Activated T-cell treated with anti-CD3 and anti-CD28 coated beads for 1 hour (primary cell): ENCODE results near the gene KRTAP9-1.
"Not testable (repeated sequence)": the region's sequence is repeated elsewhere in the genome, so short reads cannot be mapped to it uniquely, and the experiment has no call there.

ENCODE experiments used
- DNase-seq: peaks from one replicate; pipeline ENCODE4 v3.0.0-alpha.2; 2020; ENCODE audit warnings: low read depth

KRTAP9-1 gene

DNA sequence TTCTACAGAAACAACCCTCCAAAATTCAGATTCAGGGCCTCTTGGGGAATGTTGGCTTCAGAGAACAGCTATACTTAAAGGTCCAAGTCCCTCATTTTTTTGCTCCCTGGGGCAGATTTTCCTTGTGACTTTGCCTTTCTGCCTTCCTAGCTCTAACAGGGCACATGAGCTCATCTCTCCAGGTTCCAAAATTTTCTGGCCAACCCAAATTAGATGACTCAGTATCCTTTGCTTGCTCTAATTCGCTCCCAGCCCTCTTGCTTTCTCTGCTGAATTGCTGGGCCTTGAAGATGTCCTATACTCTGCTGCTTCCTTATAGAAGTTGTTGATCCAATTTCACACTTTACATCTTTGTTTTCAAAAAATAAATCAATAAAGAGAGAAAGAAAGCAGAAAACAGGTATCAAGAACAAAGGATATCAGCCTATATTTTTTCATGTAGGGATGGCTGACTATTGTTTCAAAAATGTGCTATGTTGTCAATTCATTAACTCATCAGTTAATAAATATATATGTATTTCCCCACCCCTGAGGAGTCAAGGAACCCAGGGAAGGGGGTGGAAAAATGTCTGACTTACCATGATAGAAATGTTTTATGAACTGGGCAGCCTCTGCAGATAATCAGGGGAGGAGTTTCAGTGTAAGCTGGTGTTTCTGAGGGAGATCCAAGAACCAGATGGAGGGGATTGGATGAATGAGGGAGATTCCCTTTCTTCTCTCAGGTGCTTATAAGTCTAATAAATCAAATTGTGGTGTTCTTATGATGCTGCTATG is 10.7 kb upstream of the KRTAP9-1 start:
- DNase-seq, result no peak

GRCh38 chr17:41184480-41184961 is 5.2 kb upstream of the KRTAP9-1 start, which contains the start of gene KRTAP4-1:
Gene KRTAP4-1, minus strand, starts transcription at chr17:41184911. Its CDS starts 57 bp downstream, at chr17:41184854.
- DNase-seq, result no peak

DNA sequence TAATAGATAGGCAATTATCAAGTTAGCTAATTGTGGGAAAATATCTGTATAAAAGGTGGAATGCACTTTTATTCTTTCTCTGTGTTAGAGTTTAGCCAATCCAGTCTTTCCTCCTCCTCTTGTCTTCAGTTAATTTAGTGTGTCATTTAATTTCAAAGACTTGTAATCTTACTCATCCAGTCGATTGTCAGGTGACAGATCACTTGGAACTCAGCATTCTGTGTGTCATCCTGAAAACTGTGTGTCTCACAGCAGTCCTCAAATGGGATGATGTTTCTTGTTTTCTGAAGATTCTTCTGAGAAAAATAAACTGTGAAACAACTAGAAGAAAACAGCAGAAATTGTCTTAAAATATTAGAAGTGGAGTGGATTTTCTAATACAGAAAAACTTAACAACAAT is 4.7 kb upstream of the KRTAP9-1 start:
- DNase-seq, result no peak

GRCh38 chr17:41186872-41187271 is 2.8 kb upstream of the KRTAP9-1 start:
- no peak for DNase-seq

GRCh38 chr17:41190328-41190727 is 641 bp downstream of the KRTAP9-1 start:
- no peak for DNase-seq

GRCh38 chr17:41196068-41196467 is 6.4 kb downstream of the KRTAP9-1 start:
- DNase-seq, result no peak

DNA sequence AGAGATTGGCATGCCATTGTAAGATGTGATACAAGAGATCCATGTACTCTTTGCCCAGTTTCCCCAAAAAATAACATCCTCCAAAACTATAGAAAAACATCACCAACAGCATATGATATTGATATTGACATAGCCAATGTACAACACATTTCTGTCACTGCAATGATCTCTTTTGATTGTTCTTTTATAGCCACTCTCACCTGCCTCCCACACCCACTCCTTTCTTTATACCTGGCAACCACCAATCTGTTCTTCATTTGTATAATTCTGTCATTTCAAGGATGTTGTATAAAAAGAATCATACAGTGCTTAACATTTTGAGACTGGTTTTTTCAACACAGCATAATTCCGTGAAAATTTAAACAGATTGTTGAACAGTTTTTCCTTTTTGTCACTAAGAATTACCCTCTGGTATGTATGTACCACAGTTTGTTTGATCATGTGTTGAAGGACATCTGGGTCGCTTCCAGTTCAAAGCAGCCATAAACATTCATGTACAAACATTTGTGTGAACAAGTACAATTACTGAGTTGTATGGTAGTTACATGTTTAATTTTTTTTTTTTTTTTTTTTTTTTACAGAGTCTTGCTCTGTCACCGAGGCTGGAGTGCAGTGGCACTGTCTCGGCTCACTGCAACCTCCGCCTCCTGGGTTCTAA is 9.9 kb downstream of the KRTAP9-1 start:
- DNase-seq, result no peak

- no peak for DNase-seq
Measured at GRCh38 chr17:41211845-41212466, 22.3 kb downstream of the KRTAP9-1 start.

GRCh38 chr17:41212524-41213169 is 23.0 kb downstream of the KRTAP9-1 start:
- no peak for DNase-seq

- DNase-seq, result no peak
Measured at GRCh38 chr17:41215681-41216080, 26.0 kb downstream of the KRTAP9-1 start.

GRCh38 chr17:41223821-41224220 is 34.1 kb downstream of the KRTAP9-1 start:
- DNase-seq, result no peak

- no peak for DNase-seq
Measured at GRCh38 chr17:41226051-41226450, 36.4 kb downstream of the KRTAP9-1 start.

DNA sequence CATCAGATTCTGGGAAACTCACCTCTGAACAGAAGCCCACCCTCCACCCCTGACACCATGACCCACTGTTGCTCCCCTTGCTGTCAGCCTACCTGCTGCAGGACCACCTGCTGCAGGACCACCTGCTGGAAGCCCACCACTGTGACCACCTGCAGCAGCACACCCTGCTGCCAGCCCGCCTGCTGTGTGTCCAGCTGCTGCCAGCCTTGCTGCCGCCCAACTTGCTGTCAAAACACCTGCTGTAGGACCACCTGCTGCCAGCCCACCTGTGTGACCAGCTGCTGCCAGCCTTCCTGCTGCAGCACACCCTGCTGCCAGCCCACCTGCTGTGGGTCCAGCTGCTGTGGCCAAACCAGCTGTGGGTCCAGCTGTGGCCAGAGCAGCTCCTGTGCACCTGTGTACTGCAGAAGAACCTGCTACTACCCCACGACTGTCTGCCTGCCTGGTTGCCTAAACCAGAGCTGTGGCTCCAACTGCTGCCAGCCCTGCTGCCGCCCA is 37.0 kb downstream of the KRTAP9-1 start, which contains the start of gene KRTAP9-2:
Gene KRTAP9-2, plus strand, starts transcription at position 51 of the 498 bp plus-strand sequence. Its CDS starts 7 bp downstream, at position 58.
- not testable (repeated sequence) for DNase-seq

- no peak for DNase-seq
Measured at GRCh38 chr17:41230094-41230493, 40.4 kb downstream of the KRTAP9-1 start.

DNA sequence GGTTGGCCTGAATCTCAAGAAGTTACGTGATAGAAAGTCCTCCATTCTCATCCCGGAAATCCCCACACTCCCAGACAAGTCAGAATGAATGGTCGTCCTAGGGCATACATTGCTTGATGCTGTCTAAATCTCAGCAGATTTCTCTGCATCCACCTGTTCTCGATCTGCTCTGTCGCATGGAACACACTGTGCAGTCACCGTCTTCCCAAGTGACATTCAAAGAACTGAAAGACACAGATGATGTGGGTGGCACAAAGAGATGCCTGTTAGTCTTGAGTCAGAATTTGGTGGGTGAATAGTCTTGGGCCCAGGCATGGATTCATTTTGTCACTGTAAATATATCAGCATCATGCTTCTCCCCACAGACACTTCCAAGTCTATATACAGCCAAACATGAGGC is 42.0 kb downstream of the KRTAP9-1 start:
- no peak for DNase-seq

DNA sequence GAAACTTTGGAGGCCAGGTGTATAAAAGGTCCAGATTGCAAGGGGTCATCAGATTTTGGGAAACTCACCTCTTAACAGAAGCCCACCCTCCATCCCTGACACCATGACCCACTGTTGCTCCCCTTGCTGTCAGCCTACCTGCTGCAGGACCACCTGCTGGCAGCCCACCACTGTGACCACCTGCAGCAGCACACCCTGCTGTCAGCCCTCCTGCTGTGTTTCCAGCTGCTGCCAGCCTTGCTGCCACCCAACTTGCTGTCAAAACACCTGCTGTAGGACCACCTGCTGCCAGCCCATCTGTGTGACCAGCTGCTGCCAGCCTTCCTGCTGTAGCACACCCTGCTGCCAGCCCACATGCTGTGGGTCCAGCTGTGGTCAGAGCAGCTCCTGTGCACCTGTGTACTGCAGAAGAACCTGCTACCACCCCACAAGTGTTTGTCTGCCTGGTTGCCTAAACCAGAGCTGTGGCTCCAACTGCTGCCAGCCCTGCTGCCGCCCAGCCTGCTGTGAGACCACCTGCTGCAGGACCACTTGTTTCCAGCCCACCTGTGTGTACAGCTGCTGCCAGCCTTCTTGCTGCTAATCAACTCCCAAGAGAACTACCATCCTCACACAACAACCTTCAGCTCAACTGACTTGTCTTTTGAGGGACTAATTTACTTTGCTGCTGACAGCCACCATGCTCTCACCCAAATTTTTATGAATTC is 42.9 kb downstream of the KRTAP9-1 start, which contains the start of gene KRTAP9-3:
Gene KRTAP9-3, plus strand, starts transcription at position 51 of the 707 bp plus-strand sequence. Its CDS starts 53 bp downstream, at position 104.
- not testable (repeated sequence) for DNase-seq

GRCh38 chr17:41237116-41237515 is 47.4 kb downstream of the KRTAP9-1 start:
- not testable (repeated sequence) for DNase-seq

GRCh38 chr17:41237949-41238437 is 48.3 kb downstream of the KRTAP9-1 start, which contains the start of gene KRTAP9-8:
Gene KRTAP9-8, plus strand, starts transcription at chr17:41237999. Its CDS starts 53 bp downstream, at chr17:41238052.
- DNase-seq, result not testable (repeated sequence)
